IPS-18a (cell line): ENCODE data around the gene PKIB.

Experiments used
- H3K27ac ChIP-seq: one replicate; pipeline ENCODE4 v1.5.1; 2013; ENCODE audit warnings: low read length
- H3K27me3 ChIP-seq: one replicate; pipeline ENCODE4 v1.6.1; 2013; ENCODE audit warnings: mild to moderate bottlenecking, low read length; ENCODE audit not compliant: control insufficient read depth, insufficient read depth
- H3K36me3 ChIP-seq: one replicate; pipeline ENCODE4 v1.6.1; 2013; ENCODE audit warnings: low read depth, low read length; ENCODE audit not compliant: control insufficient read depth
- H3K4me1 ChIP-seq: one replicate; pipeline ENCODE4 v1.6.1; 2013; ENCODE audit warnings: low read depth, low read length; ENCODE audit not compliant: control insufficient read depth
- H3K4me3 ChIP-seq: one replicate; pipeline ENCODE4 v1.5.1; 2013; ENCODE audit warnings: low read length
- H3K9ac ChIP-seq: one replicate; pipeline ENCODE4 v1.6.1; 2013; ENCODE audit warnings: mild to moderate bottlenecking, low read length, moderate library complexity
- H3K9me3 ChIP-seq: one replicate; pipeline ENCODE4 v1.6.1; 2013; ENCODE audit warnings: low read depth, low read length; ENCODE audit not compliant: control insufficient read depth

Gene PKIB

DNA sequence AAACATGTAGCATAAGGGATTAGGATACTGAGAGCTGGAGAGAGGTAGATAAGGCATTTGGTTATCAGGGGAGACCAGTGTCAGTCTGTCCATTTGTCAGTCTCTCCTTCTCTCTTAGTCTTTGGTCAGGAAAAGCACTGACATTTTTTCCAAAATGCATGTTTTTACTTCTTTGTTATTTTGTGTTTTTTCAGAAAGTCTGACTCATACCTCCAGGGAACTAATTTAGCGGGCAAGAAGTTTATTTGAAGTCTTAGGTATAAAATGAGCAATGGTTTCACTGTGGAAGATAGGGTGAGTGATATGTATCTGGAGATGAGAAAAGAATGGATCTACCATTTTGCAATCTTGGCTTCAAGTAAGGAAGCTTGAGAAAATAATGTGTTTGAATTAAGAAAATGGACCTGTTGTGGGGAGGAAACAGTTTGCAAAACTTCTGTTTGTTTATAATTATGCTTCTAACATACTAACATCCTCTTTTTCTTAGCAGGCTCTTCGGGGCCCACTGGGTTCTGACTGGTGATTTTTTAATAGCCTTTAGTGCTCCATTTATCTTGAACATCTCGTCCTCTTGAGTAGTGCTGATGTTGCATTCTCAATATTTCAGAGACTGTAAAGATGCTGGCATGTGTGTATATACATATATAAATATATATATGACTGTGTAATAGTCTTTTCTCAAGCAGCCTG lies 102.4 kb downstream of the PKIB start:
- no peaks in the 10 kb centered on the region for H3K36me3 ChIP-seq
- H3K9ac ChIP-seq, result no peak overlapping the region
- no peak overlapping the region for H3K4me3 ChIP-seq
- H3K4me1 ChIP-seq, result peaks cover 11% of the 10 kb centered on the region
- no peak overlapping the region for H3K27ac ChIP-seq
- H3K27me3 ChIP-seq, result no peaks in the 10 kb centered on the region
- H3K9me3 ChIP-seq, result no peaks in the 10 kb centered on the region

- H3K4me1 ChIP-seq, result peaks cover 12% of the 10 kb centered on the region
- no peaks in the 10 kb centered on the region for H3K36me3 ChIP-seq
- H3K9me3 ChIP-seq, result no peaks in the 10 kb centered on the region
- no peak overlapping the region for H3K9ac ChIP-seq
- no peak overlapping the region for H3K4me3 ChIP-seq
- H3K27me3 ChIP-seq, result no peaks in the 10 kb centered on the region
- no peak overlapping the region for H3K27ac ChIP-seq
Measured at GRCh38 chr6:122713138-122713537, 102.9 kb downstream of the PKIB start.

- Histone ChIP-seq H3K4me3 (no peak overlapping the region), H3K9me3 (no peaks in the 10 kb centered on the region), H3K27me3 (no peaks in the 10 kb centered on the region), H3K4me1 (peaks cover 12% of the 10 kb centered on the region), H3K27ac (no peak overlapping the region), H3K9ac (no peak overlapping the region), H3K36me3 (no peaks in the 10 kb centered on the region)
Measured at GRCh38 chr6:122714059-122714458, 103.9 kb downstream of the PKIB start.

- no peaks in the 10 kb centered on the region for H3K27me3 ChIP-seq
- H3K9me3 ChIP-seq, result no peaks in the 10 kb centered on the region
- H3K4me1 ChIP-seq, result peaks cover 12% of the 10 kb centered on the region
- no peak overlapping the region for H3K27ac ChIP-seq
- no peak overlapping the region for H3K4me3 ChIP-seq
- no peak overlapping the region for H3K9ac ChIP-seq
- no peaks in the 10 kb centered on the region for H3K36me3 ChIP-seq
Measured at GRCh38 chr6:122715725-122716124, 105.5 kb downstream of the PKIB start.

GRCh38 chr6:122717350-122717749 lies 107.1 kb downstream of the PKIB start:
- Histone ChIP-seq H3K27ac (no peak overlapping the region), H3K4me1 (peaks cover 12% of the 10 kb centered on the region), H3K27me3 (no peaks in the 10 kb centered on the region), H3K9me3 (no peaks in the 10 kb centered on the region), H3K9ac (no peak overlapping the region), H3K4me3 (no peak overlapping the region), H3K36me3 (no peaks in the 10 kb centered on the region)

DNA sequence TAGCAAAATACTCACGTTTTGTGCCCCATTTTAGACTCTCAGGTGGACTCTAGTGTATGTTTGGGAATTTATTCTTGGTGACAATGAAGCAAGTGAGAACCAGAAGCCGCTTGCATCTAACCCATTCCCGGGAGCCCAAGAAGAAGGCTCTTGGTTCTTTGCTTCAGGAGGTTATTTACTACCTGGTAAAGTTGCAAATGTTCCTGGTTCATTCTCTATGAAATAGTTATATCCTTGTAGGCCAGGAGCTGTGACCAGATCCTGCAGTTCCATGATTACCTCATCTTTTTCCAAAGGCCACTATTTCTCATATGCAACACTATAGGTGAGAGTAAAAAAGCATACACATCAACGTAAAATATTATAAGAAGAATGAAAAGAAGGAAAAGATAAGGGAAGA lies 108.4 kb downstream of the PKIB start:
- Histone ChIP-seq H3K9ac (no peak overlapping the region), H3K36me3 (no peaks in the 10 kb centered on the region), H3K9me3 (no peaks in the 10 kb centered on the region), H3K4me1 (peaks cover 12% of the 10 kb centered on the region), H3K27me3 (no peaks in the 10 kb centered on the region), H3K27ac (no peak overlapping the region), H3K4me3 (no peak overlapping the region)

- Histone ChIP-seq H3K9ac (no peak overlapping the region), H3K27me3 (no peaks in the 10 kb centered on the region), H3K36me3 (no peaks in the 10 kb centered on the region), H3K9me3 (no peaks in the 10 kb centered on the region), H3K4me3 (no peak overlapping the region), H3K27ac (no peak overlapping the region), H3K4me1 (peaks cover 12% of the 10 kb centered on the region)
Measured at GRCh38 chr6:122719176-122719575, 109.0 kb downstream of the PKIB start.

DNA sequence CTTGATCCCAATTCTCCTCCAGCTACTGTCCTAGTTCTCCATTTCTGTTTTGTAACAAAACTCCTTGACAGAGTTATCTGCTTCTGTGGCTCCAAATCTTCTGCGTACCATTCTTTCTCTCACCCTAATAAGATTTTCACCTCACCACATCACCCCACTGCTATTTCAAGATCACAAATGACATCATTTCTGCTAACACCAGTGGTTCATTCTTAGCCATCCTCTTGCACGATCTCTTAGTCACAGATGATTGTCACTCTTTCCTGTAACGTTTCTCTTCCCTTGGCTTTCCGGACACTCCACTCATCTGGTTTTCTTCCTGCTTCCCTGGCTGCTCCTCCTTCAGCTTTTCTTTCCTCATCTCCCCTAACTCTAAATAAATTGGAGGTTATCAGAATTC lies 112.5 kb downstream of the PKIB start:
- H3K9ac ChIP-seq, result no peak overlapping the region
- H3K36me3 ChIP-seq, result no peaks in the 10 kb centered on the region
- H3K27ac ChIP-seq, result no peak overlapping the region
- H3K4me3 ChIP-seq, result no peak overlapping the region
- H3K4me1 ChIP-seq, result peaks cover 6% of the 10 kb centered on the region
- H3K27me3 ChIP-seq, result no peaks in the 10 kb centered on the region
- no peaks in the 10 kb centered on the region for H3K9me3 ChIP-seq

DNA sequence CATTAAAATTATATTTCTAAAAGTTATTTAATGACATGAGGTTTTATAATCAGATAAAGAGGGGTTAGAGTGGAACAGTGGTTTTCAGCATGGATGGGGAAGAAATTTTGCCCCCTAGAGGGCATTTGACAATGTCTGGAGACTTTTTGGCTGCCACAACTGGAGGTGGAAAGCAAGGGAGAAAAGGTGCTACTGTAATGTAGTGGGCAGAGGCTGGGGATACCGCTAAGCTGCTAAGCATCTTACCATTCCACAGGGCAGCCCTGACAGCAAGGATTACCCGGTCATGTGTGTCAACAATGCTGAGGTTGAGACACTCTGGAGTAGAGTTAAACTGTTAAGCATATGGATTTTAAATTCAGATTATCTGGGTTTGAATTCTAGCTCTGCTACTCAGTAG lies 116.4 kb downstream of the PKIB start:
- Histone ChIP-seq H3K27me3 (no peaks in the 10 kb centered on the region), H3K36me3 (no peaks in the 10 kb centered on the region), H3K9me3 (no peaks in the 10 kb centered on the region)

GRCh38 chr6:122727244-122727643 lies 117.0 kb downstream of the PKIB start:
- Histone ChIP-seq H3K9ac (no peak overlapping the region), H3K27ac (no peak overlapping the region), H3K4me1 (peaks cover 6% of the 10 kb centered on the region), H3K27me3 (no peaks in the 10 kb centered on the region), H3K9me3 (no peaks in the 10 kb centered on the region), H3K36me3 (no peaks in the 10 kb centered on the region), H3K4me3 (no peak overlapping the region)

More for the DNA sequence above, 116.4 kb downstream of the PKIB start:
- Histone ChIP-seq H3K4me3 (no peak overlapping the region), H3K9ac (no peak overlapping the region), H3K27ac (no peak overlapping the region), H3K4me1 (peaks cover 6% of the 10 kb centered on the region)

DNA sequence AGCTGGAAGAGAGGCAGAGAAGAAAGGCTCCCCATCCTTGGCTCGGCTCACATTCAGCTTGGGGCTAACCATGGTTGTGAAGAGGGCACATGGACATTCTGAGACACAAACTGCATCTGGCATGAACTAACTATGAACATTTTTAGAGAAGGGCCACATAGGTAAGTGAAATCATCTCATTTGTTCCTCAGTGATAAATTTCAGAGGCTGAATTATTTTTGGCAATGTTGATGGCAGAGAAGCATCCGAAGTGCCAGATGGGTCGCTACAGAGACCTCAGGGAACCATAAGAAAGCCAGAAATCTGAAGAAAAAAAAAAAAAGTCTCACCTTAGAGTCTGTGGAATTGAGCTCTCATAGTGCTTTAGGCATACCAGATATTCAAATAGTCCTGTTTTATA lies 120.1 kb downstream of the PKIB start:
- Histone ChIP-seq H3K4me3 (no peak overlapping the region), H3K27ac (no peak overlapping the region), H3K4me1 (peaks cover 18% of the 10 kb centered on the region), H3K9me3 (no peaks in the 10 kb centered on the region), H3K9ac (no peak overlapping the region), H3K36me3 (no peaks in the 10 kb centered on the region), H3K27me3 (no peaks in the 10 kb centered on the region)

DNA sequence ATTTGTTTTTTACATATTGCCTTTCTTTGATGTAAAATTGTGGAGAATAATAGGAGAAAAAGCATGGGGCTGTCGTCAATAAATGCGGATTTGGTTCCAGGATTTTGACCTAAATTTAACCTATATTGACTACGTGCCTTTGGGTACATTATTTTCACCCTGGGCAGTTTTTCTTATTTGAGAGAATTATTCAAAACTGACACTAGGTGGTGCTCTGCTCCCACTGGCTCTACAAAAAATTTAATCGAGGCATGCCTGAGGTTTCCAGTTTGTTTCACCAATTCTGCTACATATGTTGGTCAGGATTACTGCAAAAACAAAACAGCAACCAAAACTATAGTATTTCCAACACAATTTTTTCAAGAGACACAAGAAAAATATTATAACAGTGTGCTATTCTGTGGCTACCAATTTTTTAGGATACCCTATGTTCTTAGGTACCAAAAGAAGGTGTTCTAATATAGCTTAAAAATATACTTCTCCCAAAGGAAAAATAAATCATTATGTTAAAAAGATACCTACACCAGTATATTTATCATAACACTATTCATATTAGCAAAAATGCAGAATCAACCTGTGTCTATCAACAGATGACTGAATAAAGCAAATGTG lies 120.7 kb downstream of the PKIB start:
- H3K36me3 ChIP-seq, result no peaks in the 10 kb centered on the region
- H3K4me1 ChIP-seq, result peaks cover 22% of the 10 kb centered on the region
- no peaks in the 10 kb centered on the region for H3K9me3 ChIP-seq
- H3K27ac ChIP-seq, result no peak overlapping the region
- no peaks in the 10 kb centered on the region for H3K27me3 ChIP-seq
- no peak overlapping the region for H3K4me3 ChIP-seq
- no peak overlapping the region for H3K9ac ChIP-seq
